ENCODE results near the gene WNK3. TPM values are rescaled to one million over a fixed set of nuclear protein-coding genes. Genes with fewer than 3 reads are reported as not detected.

The WNK3 gene
- polyA plus RNA-seq, 1 donor (not counting 4 experiments of a cell fraction or from before 2014, with no cell fraction given), result 0.26 TPM

- Histone ChIP-seq H3K27ac (ENCODE audit: control insufficient read depth, insufficient read depth, low read length) (no peak overlapping the region), H2AFZ (ENCODE audit: control insufficient read depth, low read length) (no peak overlapping the region), H3K27me3 (ENCODE audit: control insufficient read depth, extremely low read depth, insufficient read depth, low read length) (no peaks in the 10 kb centered on the region), H4K20me1 (ENCODE audit: control insufficient read depth, extremely low read depth, insufficient read depth, low read length) (no peaks in the 10 kb centered on the region), H3K36me3 (ENCODE audit: control insufficient read depth in 2 of 2, extremely low read depth in 1 of 2, insufficient read depth in 2 of 2, low read length in 2 of 2) (no peaks in the 10 kb centered on the region), H3K4me3 (ENCODE audit: control insufficient read depth in 2 of 3, extremely low read depth in 1 of 3, insufficient read depth in 2 of 3, low read depth in 1 of 3, low read length in 3 of 3) (no peak overlapping the region), H3K9me3 (ENCODE audit: control insufficient read depth, low read depth, low read length) (no peaks in the 10 kb centered on the region), H3K4me2 (ENCODE audit: control insufficient read depth, extremely low read depth, insufficient read depth, low read depth, low read length) (no peak overlapping the region), H3K9me1 (ENCODE audit: control insufficient read depth, extremely low read depth, insufficient read depth, low read length) (no peaks in the 10 kb centered on the region), H3K9ac (ENCODE audit: control insufficient read depth, extremely low read depth, insufficient read depth, low read length) (no peak overlapping the region), H3K79me2 (ENCODE audit: control insufficient read depth, insufficient read depth, low read length) (peaks cover 19% of the 10 kb centered on the region), H3K4me1 (ENCODE audit: control insufficient read depth, extremely low read depth, insufficient read depth, low read length) (no peaks in the 10 kb centered on the region)
- DNase-seq (ENCODE audit: low read depth, low spot score), result no peak
- no peak for FAIRE-seq
- dilution Hi-C loops (cut with MboI; ENCODE audit: extremely low pct_ligation_motif_present, low sequenced_read_pairs), result no loop called here
- TF ChIP-seq, protein P1, sequence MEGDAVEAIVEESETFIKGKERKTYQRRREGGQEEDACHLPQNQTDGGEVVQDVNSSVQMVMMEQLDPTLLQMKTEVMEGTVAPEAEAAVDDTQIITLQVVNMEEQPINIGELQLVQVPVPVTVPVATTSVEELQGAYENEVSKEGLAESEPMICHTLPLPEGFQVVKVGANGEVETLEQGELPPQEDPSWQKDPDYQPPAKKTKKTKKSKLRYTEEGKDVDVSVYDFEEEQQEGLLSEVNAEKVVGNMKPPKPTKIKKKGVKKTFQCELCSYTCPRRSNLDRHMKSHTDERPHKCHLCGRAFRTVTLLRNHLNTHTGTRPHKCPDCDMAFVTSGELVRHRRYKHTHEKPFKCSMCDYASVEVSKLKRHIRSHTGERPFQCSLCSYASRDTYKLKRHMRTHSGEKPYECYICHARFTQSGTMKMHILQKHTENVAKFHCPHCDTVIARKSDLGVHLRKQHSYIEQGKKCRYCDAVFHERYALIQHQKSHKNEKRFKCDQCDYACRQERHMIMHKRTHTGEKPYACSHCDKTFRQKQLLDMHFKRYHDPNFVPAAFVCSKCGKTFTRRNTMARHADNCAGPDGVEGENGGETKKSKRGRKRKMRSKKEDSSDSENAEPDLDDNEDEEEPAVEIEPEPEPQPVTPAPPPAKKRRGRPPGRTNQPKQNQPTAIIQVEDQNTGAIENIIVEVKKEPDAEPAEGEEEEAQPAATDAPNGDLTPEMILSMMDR (optimal IDR thresholded peaks at IDR 0.05 in 1 of 3, IDR thresholded peaks at IDR 0.05 in 1 of 3, conservative IDR thresholded peaks at IDR 0.05 in 1 of 3; ENCODE audit: extremely low read depth in 1 of 3, insufficient read depth in 2 of 3, low read length in 3 of 3), result no peak
- TF ChIP-seq EZH2 (IDR thresholded peaks at IDR 0.05; ENCODE audit: low read length), result no peak
These were observed 186.8 kb downstream of the WNK3 start for GRCh38 chrX:54171091-54171490.

DNA sequence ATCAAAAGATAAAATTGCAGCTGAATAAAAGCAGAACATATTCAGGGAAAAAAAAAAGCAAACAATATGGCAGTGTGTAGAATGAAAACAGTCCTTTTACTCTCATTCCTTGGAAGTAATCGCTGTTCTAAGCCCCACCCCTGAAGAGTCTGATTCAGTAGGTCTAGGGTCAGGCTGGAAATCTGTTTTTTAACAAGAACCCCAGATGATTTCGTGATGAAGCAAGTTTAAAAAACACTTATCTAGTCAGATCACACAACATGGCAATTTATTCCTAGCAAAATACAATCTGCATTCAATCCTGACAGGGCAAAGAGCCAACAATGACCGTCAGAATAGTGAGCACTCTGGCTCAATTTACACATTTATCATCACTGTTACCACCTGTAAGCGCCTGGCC lies 190.9 kb downstream of the WNK3 start:
- Histone ChIP-seq H2AFZ (ENCODE audit: control insufficient read depth, low read length) (no peak overlapping the region), H4K20me1 (ENCODE audit: control insufficient read depth, extremely low read depth, insufficient read depth, low read length) (no peaks in the 10 kb centered on the region), H3K4me2 (ENCODE audit: control insufficient read depth, extremely low read depth, insufficient read depth, low read depth, low read length) (no peak overlapping the region), H3K27ac (ENCODE audit: control insufficient read depth, insufficient read depth, low read length) (no peak overlapping the region), H3K9me3 (ENCODE audit: control insufficient read depth, low read depth, low read length) (no peaks in the 10 kb centered on the region), H3K79me2 (ENCODE audit: control insufficient read depth, insufficient read depth, low read length) (no peaks in the 10 kb centered on the region), H3K9me1 (ENCODE audit: control insufficient read depth, extremely low read depth, insufficient read depth, low read length) (no peaks in the 10 kb centered on the region), H3K4me3 (ENCODE audit: control insufficient read depth in 2 of 3, extremely low read depth in 1 of 3, insufficient read depth in 2 of 3, low read depth in 1 of 3, low read length in 3 of 3) (no peak overlapping the region), H3K36me3 (ENCODE audit: control insufficient read depth in 2 of 2, extremely low read depth in 1 of 2, insufficient read depth in 2 of 2, low read length in 2 of 2) (no peaks in the 10 kb centered on the region), H3K4me1 (ENCODE audit: control insufficient read depth, extremely low read depth, insufficient read depth, low read length) (no peaks in the 10 kb centered on the region), H3K9ac (ENCODE audit: control insufficient read depth, extremely low read depth, insufficient read depth, low read length) (no peak overlapping the region), H3K27me3 (ENCODE audit: control insufficient read depth, extremely low read depth, insufficient read depth, low read length) (no peaks in the 10 kb centered on the region)
- dilution Hi-C loops (cut with MboI; ENCODE audit: extremely low pct_ligation_motif_present, low sequenced_read_pairs), result no loop called here
- FAIRE-seq, result no peak
- no peak for DNase-seq (ENCODE audit: low read depth, low spot score)
- TF ChIP-seq, protein P1 (optimal IDR thresholded peaks at IDR 0.05 in 1 of 3, IDR thresholded peaks at IDR 0.05 in 1 of 3, conservative IDR thresholded peaks at IDR 0.05 in 1 of 3; ENCODE audit: extremely low read depth in 1 of 3, insufficient read depth in 2 of 3, low read length in 3 of 3), result no peak
- TF ChIP-seq EZH2 (IDR thresholded peaks at IDR 0.05; ENCODE audit: low read length), result no peak
